ENCODE data around the gene U2AF1L4.

The U2AF1L4 gene

DNA sequence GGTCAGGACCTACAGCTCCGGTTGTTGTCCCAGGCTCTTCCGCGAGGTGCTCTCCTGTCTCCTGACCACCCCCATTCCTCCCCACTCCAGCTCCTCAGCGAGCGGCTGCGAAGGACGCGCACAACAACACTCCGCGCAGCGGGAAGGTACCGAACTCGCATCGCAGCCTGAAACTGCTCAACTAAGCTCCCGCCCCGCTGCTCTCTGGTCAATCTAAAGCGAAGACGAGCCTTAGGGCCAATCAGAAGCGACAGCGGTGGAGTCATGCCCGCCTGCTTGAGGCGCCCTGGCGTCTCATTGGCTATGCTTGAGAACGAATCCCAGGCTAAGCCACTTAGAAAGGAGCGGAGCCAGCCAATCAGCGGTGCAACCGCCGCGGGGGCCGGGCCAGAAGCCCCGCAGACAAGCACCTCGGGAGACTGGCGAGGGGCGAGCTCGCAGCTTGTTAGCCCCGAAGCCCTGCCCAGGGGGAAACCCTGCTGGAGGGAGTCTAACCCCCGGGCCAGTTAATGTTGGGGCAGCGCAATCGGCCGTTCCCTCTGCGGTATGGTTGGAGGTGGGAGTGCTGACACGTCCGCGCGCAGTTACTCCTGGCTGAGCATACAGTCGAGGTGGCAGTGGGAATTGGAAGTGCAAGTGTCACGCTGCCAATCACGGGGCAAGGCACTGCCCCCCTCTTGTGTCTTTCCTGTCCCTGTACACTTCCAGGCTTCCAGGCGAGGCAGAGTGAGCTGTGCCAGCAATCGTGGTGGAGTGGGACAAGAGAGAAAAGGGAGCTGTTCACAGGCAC, 42.8 kb downstream of the U2AF1L4 start (continued):
- TF ChIP-seq, protein P1, sequence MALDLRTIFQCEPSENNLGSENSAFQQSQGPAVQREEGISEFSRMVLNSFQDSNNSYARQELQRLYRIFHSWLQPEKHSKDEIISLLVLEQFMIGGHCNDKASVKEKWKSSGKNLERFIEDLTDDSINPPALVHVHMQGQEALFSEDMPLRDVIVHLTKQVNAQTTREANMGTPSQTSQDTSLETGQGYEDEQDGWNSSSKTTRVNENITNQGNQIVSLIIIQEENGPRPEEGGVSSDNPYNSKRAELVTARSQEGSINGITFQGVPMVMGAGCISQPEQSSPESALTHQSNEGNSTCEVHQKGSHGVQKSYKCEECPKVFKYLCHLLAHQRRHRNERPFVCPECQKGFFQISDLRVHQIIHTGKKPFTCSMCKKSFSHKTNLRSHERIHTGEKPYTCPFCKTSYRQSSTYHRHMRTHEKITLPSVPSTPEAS (tag by site-specific recombination; IDR thresholded peaks at IDR 0.05), result no peak; the same call in 1 of the 2 replicates
- TF ChIP-seq ZNF174 (tag by site-specific recombination; IDR thresholded peaks at IDR 0.05) (no peak), HOXA7 (CRISPR knock-in tag; IDR thresholded peaks at IDR 0.05; ENCODE audit: borderline replicate concordance) (no peak), ZNF623 (tag by site-specific recombination; IDR thresholded peaks at IDR 0.05) (no peak), ZNF514 (tag by site-specific recombination; IDR thresholded peaks at IDR 0.05) (no peak), YY2 (tag by site-specific recombination; IDR thresholded peaks at IDR 0.05) (no peak), ZNF221 (tag by site-specific recombination; IDR thresholded peaks at IDR 0.05; ENCODE audit: borderline replicate concordance) (no peak), ZNF146 (tag by site-specific recombination; IDR thresholded peaks at IDR 0.05) (no peak), ZFP3 (tag by site-specific recombination; IDR thresholded peaks at IDR 0.05; ENCODE audit: low read depth) (no peak), MZF1 (tag by site-specific recombination; IDR thresholded peaks at IDR 0.05; ENCODE audit: borderline replicate concordance) (no peak), ZNF510 (tag by site-specific recombination; IDR thresholded peaks at IDR 0.05; ENCODE audit: insufficient replicate concordance) (no peak), RBAK (tag by site-specific recombination; IDR thresholded peaks at IDR 0.05) (no peak), ZNF248 (tag by site-specific recombination; IDR thresholded peaks at IDR 0.05) (no peak), ZNF626 (tag by site-specific recombination; IDR thresholded peaks at IDR 0.05) (no peak), ZSCAN30 (tag by site-specific recombination; IDR thresholded peaks at IDR 0.05) (no peak), ZNF561 (tag by site-specific recombination; IDR thresholded peaks at IDR 0.05; ENCODE audit: borderline replicate concordance) (no peak; the same call in 1 of the 2 replicates), ZBTB48 (tag by site-specific recombination; IDR thresholded peaks at IDR 0.05) (peak; percentile 60; the same call in 1 of the 2 replicates), ZNF658 (tag by site-specific recombination; IDR thresholded peaks at IDR 0.05) (no peak), ZNF239 (tag by site-specific recombination; IDR thresholded peaks at IDR 0.05) (no peak), ZNF19 (tag by site-specific recombination; IDR thresholded peaks at IDR 0.05; ENCODE audit: low read depth) (no peak), ZFP69B (tag by site-specific recombination; IDR thresholded peaks at IDR 0.05) (no peak; the same call in 1 of the 2 replicates), ZNF2 (tag by site-specific recombination; IDR thresholded peaks at IDR 0.05) (peak; percentile 94; the same call in 1 of the 2 replicates), KLF16 (tag by site-specific recombination; IDR thresholded peaks at IDR 0.05) (peak; percentile 18; the same call in 1 of the 2 replicates), ZNF571 (tag by site-specific recombination; IDR thresholded peaks at IDR 0.05) (no peak), SP7 (tag by site-specific recombination; IDR thresholded peaks at IDR 0.05) (peak; percentile 78), SALL2 (tag by site-specific recombination; IDR thresholded peaks at IDR 0.05; ENCODE audit: borderline replicate concordance) (no peak), ZNF521 (tag by site-specific recombination; IDR thresholded peaks at IDR 0.05) (no peak), ZNF747 (tag by site-specific recombination; IDR thresholded peaks at IDR 0.05) (no peak), TCF7L2 (IDR thresholded peaks at IDR 0.05; ENCODE audit: borderline replicate concordance, low read depth, low read length) (no peak)
- TF ChIP-seq, protein P2, sequence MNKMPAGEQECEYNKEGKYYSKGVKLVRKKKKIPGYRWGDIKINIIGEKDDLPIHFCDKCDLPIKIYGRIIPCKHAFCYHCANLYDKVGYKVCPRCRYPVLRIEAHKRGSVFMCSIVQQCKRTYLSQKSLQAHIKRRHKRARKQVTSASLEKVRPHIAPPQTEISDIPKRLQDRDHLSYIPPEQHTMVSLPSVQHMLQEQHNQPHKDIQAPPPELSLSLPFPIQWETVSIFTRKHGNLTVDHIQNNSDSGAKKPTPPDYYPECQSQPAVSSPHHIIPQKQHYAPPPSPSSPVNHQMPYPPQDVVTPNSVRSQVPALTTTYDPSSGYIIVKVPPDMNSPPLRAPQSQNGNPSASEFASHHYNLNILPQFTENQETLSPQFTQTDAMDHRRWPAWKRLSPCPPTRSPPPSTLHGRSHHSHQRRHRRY (tag by site-specific recombination; IDR thresholded peaks at IDR 0.05), result no peak
- TF ChIP-seq, protein P3, sequence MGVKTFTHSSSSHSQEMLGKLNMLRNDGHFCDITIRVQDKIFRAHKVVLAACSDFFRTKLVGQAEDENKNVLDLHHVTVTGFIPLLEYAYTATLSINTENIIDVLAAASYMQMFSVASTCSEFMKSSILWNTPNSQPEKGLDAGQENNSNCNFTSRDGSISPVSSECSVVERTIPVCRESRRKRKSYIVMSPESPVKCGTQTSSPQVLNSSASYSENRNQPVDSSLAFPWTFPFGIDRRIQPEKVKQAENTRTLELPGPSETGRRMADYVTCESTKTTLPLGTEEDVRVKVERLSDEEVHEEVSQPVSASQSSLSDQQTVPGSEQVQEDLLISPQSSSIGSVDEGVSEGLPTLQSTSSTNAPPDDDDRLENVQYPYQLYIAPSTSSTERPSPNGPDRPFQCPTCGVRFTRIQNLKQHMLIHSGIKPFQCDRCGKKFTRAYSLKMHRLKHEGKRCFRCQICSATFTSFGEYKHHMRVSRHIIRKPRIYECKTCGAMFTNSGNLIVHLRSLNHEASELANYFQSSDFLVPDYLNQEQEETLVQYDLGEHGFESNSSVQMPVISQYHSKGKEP (tag by site-specific recombination; IDR thresholded peaks at IDR 0.05), result no peak
- TF ChIP-seq, protein P4, sequence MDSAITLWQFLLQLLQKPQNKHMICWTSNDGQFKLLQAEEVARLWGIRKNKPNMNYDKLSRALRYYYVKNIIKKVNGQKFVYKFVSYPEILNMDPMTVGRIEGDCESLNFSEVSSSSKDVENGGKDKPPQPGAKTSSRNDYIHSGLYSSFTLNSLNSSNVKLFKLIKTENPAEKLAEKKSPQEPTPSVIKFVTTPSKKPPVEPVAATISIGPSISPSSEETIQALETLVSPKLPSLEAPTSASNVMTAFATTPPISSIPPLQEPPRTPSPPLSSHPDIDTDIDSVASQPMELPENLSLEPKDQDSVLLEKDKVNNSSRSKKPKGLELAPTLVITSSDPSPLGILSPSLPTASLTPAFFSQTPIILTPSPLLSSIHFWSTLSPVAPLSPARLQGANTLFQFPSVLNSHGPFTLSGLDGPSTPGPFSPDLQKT (IDR thresholded peaks at IDR 0.05; ENCODE audit: borderline replicate concordance, low read depth, low read length), result no peak
- TF ChIP-seq, protein P5, sequence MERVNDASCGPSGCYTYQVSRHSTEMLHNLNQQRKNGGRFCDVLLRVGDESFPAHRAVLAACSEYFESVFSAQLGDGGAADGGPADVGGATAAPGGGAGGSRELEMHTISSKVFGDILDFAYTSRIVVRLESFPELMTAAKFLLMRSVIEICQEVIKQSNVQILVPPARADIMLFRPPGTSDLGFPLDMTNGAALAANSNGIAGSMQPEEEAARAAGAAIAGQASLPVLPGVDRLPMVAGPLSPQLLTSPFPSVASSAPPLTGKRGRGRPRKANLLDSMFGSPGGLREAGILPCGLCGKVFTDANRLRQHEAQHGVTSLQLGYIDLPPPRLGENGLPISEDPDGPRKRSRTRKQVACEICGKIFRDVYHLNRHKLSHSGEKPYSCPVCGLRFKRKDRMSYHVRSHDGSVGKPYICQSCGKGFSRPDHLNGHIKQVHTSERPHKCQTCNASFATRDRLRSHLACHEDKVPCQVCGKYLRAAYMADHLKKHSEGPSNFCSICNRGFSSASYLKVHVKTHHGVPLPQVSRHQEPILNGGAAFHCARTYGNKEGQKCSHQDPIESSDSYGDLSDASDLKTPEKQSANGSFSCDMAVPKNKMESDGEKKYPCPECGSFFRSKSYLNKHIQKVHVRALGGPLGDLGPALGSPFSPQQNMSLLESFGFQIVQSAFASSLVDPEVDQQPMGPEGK (tag by site-specific recombination; IDR thresholded peaks at IDR 0.05), result peak; percentile 97

Measured in HEK293 (cell line).